ENCODE data around the gene GNAL. TPM values are rescaled to one million over a fixed set of nuclear protein-coding genes. Genes with fewer than 3 reads are reported as not detected.

The GNAL gene
- total RNA-seq, 2 experiments from 2014 or later, result 0.11 to 0.19 TPM

- Mint-ChIP-seq H3K9me3 (no peaks in the 10 kb centered on the region), H3K36me3 (ENCODE audit: low read depth) (peaks cover 25% of the 10 kb centered on the region), H3K27me3 (no peaks in the 10 kb centered on the region), H3K4me3 (no peak overlapping the region), H3K27ac (no peak overlapping the region), H3K4me1 (ENCODE audit: low read depth) (no peaks in the 10 kb centered on the region)
- peaks cover 0 to 6% of the 10 kb centered on the region in 2 experiments for H3K9me3 ChIP-seq (ENCODE audit: control insufficient read depth in 1 of 2, insufficient read depth in 1 of 2, low read length in 2 of 2)
- peaks cover 3% of the 10 kb centered on the region for H3K36me3 ChIP-seq (ENCODE audit: insufficient read depth, low read length)
- no peak for ATAC-seq (ENCODE audit: poor library complexity)
- H3K27ac ChIP-seq (ENCODE audit: low read depth in 1 of 2, low read length in 2 of 2), result no peak overlapping the region
- intact Hi-C loops (cut with DNase I, micrococcal nuclease), result no loop called here
- ChIA-PET CTCF (no interaction called here), POLR2A (interaction anchor here (0.5 kb wide), 1 partner anchor 804 kb away, joined by 3 read pairs; no protein-coding TSS in a partner anchor)
- DNase-seq, result no peak
- H3K4me1 ChIP-seq (ENCODE audit: insufficient read depth, low read length), result no peaks in the 10 kb centered on the region
- no peak overlapping the region for H3K4me3 ChIP-seq (ENCODE audit: low read length)
- H3K27me3 ChIP-seq (ENCODE audit: control insufficient read depth in 1 of 2, insufficient read depth in 2 of 2, low read length in 2 of 2), result no peaks in the 10 kb centered on the region
- no peak for TF ChIP-seq CTCF (IDR thresholded peaks at IDR 0.05)
These were observed 188.6 kb downstream of the GNAL start for GRCh38 chr18:11877497-11878135.

- H3K27me3 Mint-ChIP-seq, result no peaks in the 10 kb centered on the region
- H3K4me1 Mint-ChIP-seq (ENCODE audit: low read depth), result no peaks in the 10 kb centered on the region
- H3K27me3 ChIP-seq (ENCODE audit: control insufficient read depth in 1 of 2, insufficient read depth in 2 of 2, low read length in 2 of 2), result no peaks in the 10 kb centered on the region
- H3K4me3 ChIP-seq (ENCODE audit: low read length), result no peak overlapping the region
- DNase-seq (no peak), ATAC-seq (ENCODE audit: poor library complexity) (no peak)
- no peak overlapping the region for H3K27ac ChIP-seq (ENCODE audit: low read depth in 1 of 2, low read length in 2 of 2)
- no peak for TF ChIP-seq CTCF (IDR thresholded peaks at IDR 0.05)
- POLR2A ChIA-PET, result interaction anchor here (2.0 kb wide), 1 partner anchor 28 kb away, joined by 5 read pairs; the partner anchor contains the start of gene MPPE1
- H3K4me3 Mint-ChIP-seq, result no peak overlapping the region
- H3K9me3 Mint-ChIP-seq, result no peaks in the 10 kb centered on the region
- H3K9me3 ChIP-seq (ENCODE audit: control insufficient read depth in 1 of 2, insufficient read depth in 1 of 2, low read length in 2 of 2), result no peaks in the 10 kb centered on the region
- intact Hi-C loops (cut with DNase I, micrococcal nuclease), result no loop called here
- H3K27ac Mint-ChIP-seq, result no peak overlapping the region
- no peaks in the 10 kb centered on the region for H3K4me1 ChIP-seq (ENCODE audit: insufficient read depth, low read length)
- peaks cover 54% of the 10 kb centered on the region for H3K36me3 Mint-ChIP-seq (ENCODE audit: low read depth)
- CTCF ChIA-PET, result no interaction called here
- H3K36me3 ChIP-seq (ENCODE audit: insufficient read depth, low read length), result peaks cover 19% of the 10 kb centered on the region
These were observed 191.7 kb downstream of the GNAL start for GRCh38 chr18:11880586-11881304.

GRCh38 chr18:11882636-11883035 is 193.6 kb downstream of the GNAL start:
- H3K9me3 ChIP-seq (ENCODE audit: control insufficient read depth in 1 of 2, insufficient read depth in 1 of 2, low read length in 2 of 2), result no peaks in the 10 kb centered on the region
- H3K4me1 ChIP-seq (ENCODE audit: insufficient read depth, low read length), result no peaks in the 10 kb centered on the region
- no peaks in the 10 kb centered on the region for H3K9me3 Mint-ChIP-seq
- ChIA-PET CTCF (no interaction called here), POLR2A (no interaction called here)
- no peaks in the 10 kb centered on the region for H3K4me1 Mint-ChIP-seq (ENCODE audit: low read depth)
- no peaks in the 10 kb centered on the region for H3K27me3 ChIP-seq (ENCODE audit: control insufficient read depth in 1 of 2, insufficient read depth in 2 of 2, low read length in 2 of 2)
- H3K27ac Mint-ChIP-seq, result no peak overlapping the region
- no peak for TF ChIP-seq CTCF (IDR thresholded peaks at IDR 0.05)
- no peaks in the 10 kb centered on the region for H3K27me3 Mint-ChIP-seq
- intact Hi-C loops (cut with DNase I, micrococcal nuclease), result no loop called here
- no peak overlapping the region for H3K4me3 ChIP-seq (ENCODE audit: low read length)
- peaks cover 65% of the 10 kb centered on the region for H3K36me3 Mint-ChIP-seq (ENCODE audit: low read depth)
- peaks cover 33% of the 10 kb centered on the region for H3K36me3 ChIP-seq (ENCODE audit: insufficient read depth, low read length)
- no peak for DNase-seq
- no peak overlapping the region for H3K27ac ChIP-seq (ENCODE audit: low read depth in 1 of 2, low read length in 2 of 2)
- H3K4me3 Mint-ChIP-seq, result no peak overlapping the region
- ATAC-seq (ENCODE audit: poor library complexity), result no peak
